ENCODE results near the gene TLL1. TPM values are rescaled to one million over a fixed set of nuclear protein-coding genes. Genes with fewer than 3 reads are reported as not detected.

TLL1 gene
- total RNA-seq, 1 experiment from 2014 or later: 0.37 TPM

- TF ChIP-seq, protein P1, sequence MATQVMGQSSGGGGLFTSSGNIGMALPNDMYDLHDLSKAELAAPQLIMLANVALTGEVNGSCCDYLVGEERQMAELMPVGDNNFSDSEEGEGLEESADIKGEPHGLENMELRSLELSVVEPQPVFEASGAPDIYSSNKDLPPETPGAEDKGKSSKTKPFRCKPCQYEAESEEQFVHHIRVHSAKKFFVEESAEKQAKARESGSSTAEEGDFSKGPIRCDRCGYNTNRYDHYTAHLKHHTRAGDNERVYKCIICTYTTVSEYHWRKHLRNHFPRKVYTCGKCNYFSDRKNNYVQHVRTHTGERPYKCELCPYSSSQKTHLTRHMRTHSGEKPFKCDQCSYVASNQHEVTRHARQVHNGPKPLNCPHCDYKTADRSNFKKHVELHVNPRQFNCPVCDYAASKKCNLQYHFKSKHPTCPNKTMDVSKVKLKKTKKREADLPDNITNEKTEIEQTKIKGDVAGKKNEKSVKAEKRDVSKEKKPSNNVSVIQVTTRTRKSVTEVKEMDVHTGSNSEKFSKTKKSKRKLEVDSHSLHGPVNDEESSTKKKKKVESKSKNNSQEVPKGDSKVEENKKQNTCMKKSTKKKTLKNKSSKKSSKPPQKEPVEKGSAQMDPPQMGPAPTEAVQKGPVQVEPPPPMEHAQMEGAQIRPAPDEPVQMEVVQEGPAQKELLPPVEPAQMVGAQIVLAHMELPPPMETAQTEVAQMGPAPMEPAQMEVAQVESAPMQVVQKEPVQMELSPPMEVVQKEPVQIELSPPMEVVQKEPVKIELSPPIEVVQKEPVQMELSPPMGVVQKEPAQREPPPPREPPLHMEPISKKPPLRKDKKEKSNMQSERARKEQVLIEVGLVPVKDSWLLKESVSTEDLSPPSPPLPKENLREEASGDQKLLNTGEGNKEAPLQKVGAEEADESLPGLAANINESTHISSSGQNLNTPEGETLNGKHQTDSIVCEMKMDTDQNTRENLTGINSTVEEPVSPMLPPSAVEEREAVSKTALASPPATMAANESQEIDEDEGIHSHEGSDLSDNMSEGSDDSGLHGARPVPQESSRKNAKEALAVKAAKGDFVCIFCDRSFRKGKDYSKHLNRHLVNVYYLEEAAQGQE (IDR thresholded peaks at IDR 0.05; ENCODE audit: low read depth): no peak
- no peak for TF ChIP-seq SP1 (IDR thresholded peaks at IDR 0.05; ENCODE audit: low read depth)
- TF ChIP-seq RAD21 (IDR thresholded peaks at IDR 0.05; ENCODE audit: low read depth): no peak
- TF ChIP-seq CEBPB (IDR thresholded peaks at IDR 0.05; ENCODE audit: low read depth): no peak
- no peak for TF ChIP-seq EGR1 (IDR thresholded peaks at IDR 0.05; ENCODE audit: low read depth)
- TF ChIP-seq YY1 (IDR thresholded peaks at IDR 0.05; ENCODE audit: extremely low read depth, insufficient replicate concordance, low read depth, low read length): no peak
- no peak for TF ChIP-seq ZFX (IDR thresholded peaks at IDR 0.05)
- TF ChIP-seq, protein P2, sequence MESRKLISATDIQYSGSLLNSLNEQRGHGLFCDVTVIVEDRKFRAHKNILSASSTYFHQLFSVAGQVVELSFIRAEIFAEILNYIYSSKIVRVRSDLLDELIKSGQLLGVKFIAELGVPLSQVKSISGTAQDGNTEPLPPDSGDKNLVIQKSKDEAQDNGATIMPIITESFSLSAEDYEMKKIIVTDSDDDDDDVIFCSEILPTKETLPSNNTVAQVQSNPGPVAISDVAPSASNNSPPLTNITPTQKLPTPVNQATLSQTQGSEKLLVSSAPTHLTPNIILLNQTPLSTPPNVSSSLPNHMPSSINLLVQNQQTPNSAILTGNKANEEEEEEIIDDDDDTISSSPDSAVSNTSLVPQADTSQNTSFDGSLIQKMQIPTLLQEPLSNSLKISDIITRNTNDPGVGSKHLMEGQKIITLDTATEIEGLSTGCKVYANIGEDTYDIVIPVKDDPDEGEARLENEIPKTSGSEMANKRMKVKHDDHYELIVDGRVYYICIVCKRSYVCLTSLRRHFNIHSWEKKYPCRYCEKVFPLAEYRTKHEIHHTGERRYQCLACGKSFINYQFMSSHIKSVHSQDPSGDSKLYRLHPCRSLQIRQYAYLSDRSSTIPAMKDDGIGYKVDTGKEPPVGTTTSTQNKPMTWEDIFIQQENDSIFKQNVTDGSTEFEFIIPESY (IDR thresholded peaks at IDR 0.05; ENCODE audit: extremely low read depth, insufficient replicate concordance, low read length): no peak
- TF ChIP-seq SRF (IDR thresholded peaks at IDR 0.05; ENCODE audit: low read depth): no peak
- no peak for TF ChIP-seq ATF3 (IDR thresholded peaks at IDR 0.05)
Observed at GRCh38 chr4:165927815-165928214, 54.8 kb downstream of the TLL1 start (continued).

All from HCT116 (cell line).